GM19240 (cell line): ENCODE data around the gene KCNH1.
"Not testable (repeated sequence)": the region's sequence is repeated elsewhere in the genome, so short reads cannot be mapped to it uniquely, and the experiment has no call there.

Experiments used
- DNase-seq: peaks from one replicate; pipeline ENCODE4 v3.0.0; 2011; ENCODE audit warnings: low spot score; ENCODE audit not compliant: insufficient read length

Gene KCNH1

DNA sequence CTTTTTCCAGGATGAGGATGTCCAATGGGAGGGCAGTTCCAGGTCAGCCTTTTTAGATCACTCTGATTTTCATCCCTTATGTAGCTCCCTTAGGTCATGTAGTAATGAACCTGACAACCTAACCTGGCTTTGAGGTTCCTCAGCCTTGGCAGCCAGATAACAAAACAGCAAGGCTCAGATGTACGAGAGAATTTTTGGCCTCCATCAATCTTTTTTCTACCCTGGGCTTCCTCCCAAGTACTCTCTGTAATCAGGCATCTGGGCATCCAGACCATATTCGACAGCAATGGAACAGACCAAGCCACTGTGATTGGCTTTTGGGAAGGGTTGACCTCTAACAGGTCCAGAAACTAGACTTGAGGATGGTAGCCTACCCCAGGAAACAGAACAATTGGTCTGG, 38.6 kb downstream of the KCNH1 start:
- no peak for DNase-seq

DNA sequence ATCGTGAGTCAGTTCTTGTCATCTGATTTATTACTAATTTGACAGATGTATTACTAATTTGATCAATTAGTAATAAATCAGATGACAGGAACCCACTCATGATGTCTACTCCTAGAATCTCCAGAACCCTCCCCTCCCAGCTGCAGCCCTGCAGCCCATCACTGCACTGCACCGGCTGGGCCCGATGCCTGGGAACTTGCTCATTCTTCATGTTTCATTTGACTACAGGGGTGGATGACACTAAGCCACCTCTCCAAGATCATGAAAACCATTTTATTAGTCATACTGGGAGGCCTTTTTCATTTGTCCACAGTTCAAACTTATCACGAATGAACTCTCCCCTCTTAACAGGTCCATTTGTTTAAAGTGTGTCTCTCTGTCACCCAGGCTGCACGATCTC, 41.0 kb downstream of the KCNH1 start:
- no peak for DNase-seq

DNA sequence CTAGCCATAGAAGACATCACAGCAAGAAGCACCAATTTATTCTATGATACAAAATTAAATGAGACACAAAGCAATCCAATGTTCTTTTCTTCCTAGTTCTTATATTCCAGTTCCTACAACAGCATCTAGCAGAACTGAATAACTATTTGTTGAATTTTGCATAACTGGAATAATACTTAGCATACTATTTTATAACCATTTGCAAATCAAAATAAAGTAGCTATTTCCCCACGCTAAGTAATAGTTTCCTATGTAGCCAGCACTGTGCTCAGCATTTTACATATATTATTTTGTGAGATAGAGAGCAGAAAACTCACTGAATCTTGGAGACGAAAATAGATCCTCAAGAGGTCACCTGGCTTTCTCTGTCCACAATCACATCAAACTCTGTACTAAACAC, 42.1 kb downstream of the KCNH1 start:
- no peak for DNase-seq

DNA sequence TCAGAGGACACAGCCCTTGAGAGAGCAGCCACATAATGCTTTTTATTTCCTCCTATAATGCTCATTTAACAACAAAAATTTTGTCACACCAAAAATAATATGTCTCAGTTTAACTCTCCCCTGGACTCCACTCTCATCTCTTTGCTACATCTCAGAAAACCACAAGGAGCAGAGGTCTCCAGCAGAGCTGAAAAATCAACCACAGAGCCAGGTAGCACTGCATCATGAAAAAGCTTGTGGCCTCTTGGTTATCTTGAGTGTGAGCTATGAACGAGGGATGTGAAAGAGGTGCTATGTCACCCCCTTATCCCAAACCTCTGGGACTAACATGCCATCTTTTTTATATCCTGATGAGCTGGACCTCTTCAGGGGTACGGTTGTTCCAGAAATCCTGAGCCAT, 44.4 kb downstream of the KCNH1 start:
- no peak for DNase-seq

- DNase-seq, result no peak
Measured at GRCh38 chr1:211088156-211088555, 45.8 kb downstream of the KCNH1 start.

DNA sequence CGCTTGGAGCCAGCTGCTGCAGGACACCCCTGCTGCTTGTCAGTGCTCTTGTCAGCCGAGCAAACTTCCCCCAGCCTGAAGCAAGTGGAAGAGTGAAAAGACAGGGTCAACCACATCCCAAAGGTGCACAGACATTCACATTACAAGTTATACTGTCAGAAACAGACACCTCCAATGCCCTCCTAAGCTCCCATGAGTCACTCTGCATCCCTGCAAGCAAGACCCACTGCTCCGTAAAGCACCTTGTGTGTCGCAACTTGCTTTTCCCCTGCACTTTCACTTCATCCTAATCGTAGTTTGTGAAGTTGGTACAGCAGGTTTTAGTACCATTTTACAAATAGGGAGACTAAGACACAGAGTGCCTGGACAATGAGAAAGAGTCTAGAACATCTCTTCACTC, 51.1 kb downstream of the KCNH1 start:
- no peak for DNase-seq

- not testable (repeated sequence) for DNase-seq
Measured at GRCh38 chr1:211081447-211081846, 52.5 kb downstream of the KCNH1 start.

GRCh38 chr1:211068976-211069375, 65.0 kb downstream of the KCNH1 start:
- DNase-seq, result no peak

DNA sequence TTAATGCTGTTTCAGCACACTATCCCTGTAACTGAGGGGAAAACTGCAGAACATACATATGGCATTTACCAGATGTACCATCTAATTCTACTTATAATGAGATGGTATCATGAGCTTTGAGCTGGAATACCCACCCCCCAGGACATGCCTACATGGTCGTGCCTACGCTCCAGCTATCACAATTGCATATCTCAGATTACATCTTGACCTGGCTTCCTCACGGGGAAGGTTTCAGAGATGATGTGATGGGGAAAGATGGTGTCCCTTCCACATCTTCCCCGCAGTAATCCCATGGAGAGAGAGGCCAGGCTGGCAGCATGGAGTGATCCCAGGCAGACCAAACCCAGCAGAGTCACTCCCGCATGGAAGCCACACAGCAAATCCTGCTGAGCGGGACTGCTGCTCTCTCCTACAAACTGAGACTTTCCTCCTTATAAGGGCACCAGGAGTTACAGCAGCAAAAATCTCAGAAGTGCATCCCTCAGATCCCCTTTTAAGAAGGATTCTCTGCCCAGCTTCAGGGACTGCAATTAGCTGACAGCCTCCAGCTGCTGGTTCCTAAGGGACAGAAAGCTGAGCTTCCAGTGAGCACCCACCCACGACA, 67.1 kb downstream of the KCNH1 start:
- DNase-seq, result no peak

GRCh38 chr1:211041838-211042237, 92.1 kb downstream of the KCNH1 start:
- not testable (repeated sequence) for DNase-seq

DNA sequence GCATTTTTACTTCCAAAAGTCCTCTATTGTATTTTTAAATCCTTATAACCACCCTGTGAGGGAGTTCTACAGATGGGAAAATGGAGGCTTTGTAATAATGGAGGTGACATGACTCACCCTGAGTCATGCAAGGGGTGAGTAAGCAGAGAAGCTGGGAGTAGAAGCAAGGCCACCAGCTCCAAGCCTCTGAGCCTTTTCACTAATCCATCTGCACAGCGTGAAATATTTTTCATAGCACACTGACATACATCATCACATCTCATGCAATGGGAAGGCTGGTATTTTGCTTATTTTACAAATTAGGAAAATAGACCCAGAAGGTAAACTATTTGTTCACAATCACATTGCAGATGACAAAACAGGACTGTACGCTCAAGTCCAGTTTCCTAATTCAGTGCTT, 96.9 kb downstream of the KCNH1 start:
- DNase-seq, result no peak

- no peak for DNase-seq
Measured at GRCh38 chr1:211036381-211037060, 97.4 kb downstream of the KCNH1 start.

- DNase-seq, result no peak
Measured at GRCh38 chr1:211035821-211036380, 98.0 kb downstream of the KCNH1 start.

DNA sequence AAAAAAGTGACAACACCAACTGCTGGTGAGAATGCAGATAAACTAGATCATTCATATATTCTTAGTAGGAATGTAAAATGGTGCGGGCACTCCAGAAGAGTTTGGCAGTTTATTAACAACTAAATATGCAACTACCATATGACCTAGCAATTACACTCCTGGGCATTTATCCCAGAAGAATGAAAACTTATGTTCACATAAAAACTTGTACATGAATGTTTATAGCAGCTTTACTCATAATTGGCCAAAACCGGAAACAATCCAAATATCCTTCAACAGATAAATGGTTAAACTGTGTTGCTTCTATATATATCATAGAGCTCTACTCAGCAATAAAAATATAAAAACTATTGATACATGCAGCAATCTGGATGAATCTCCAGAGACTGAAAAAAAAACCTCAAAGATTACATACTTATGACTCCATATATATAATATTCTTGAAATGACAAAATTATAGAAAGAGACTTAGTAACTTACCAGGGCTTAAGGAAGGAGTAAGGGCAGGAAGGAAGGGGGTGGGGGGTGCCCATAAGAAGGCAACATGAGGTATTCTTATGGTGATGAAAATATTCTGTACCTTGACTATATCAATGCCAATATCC, 99.9 kb downstream of the KCNH1 start:
- DNase-seq, result no peak

- no peak for DNase-seq
Measured at GRCh38 chr1:211024901-211025300, 109.0 kb downstream of the KCNH1 start.

- DNase-seq, result no peak
Measured at GRCh38 chr1:211019266-211019665, 114.7 kb downstream of the KCNH1 start.

DNA sequence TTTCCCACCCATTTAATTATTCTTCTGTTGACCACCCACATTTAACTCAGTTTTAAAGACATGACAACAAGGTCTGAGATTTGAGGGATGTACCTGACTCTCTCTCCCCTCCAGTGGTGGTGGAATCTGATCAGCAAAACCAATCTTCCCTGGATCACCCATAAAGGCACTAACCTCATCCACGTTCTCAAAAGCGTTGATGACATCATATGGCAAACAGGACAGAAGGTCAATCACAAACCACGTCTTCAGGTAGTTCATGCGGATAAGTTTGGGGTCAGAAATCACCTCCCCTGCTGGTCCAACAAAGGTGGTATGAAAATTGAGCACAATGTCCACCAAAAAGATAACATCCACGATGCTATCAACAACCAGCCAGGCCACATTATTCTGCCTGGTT, 115.3 kb downstream of the KCNH1 start:
- DNase-seq, result no peak

DNA sequence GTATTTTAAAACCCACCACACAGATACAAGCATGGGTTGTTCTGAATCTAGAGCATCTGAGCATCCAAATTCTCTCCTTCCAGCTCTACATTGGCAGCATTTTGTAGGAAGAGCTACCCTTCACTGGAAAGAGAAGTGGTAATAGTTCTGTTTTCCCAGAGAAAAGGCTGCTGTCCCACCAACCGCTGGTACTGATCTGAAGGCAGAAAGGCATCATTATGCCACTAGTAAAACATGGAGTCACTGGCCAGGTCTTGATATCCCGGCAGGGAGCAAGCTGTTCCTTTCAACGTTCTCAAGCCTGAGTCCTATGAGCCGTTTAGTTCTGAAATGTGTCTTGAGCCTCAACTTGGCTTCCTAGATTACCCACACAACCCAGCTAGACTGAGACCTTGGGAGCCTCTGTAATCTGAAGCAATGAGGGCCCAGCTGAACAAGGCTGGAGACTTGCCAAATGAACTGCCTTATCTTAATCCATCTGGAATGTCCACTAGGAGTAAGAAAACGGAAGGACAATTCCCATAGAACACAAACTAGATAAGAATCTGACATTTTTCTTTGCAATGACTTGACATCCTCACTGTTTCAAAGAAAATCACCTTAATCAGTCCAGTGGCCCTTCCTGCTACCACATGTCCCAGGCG, 116.8 kb downstream of the KCNH1 start:
- DNase-seq, result no peak

DNA sequence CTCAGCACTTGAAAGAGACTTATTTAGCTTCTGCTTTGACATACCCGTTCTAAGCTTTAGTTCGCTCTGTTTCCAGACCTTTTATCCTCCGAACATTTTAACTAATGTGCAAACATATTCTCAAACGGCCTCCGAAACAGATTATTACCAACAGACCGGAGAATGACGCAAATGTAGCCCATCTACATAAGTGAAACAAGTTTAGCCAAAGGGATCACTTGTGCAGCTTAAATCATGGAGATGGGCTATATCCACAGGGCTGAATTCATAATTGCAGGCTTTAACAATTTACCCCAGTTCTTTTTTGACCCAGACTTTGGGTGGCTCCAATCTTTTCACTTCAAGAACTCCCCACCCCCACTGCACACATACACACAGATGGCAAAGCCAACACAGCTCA, 119.7 kb downstream of the KCNH1 start:
- DNase-seq, result no peak

DNA sequence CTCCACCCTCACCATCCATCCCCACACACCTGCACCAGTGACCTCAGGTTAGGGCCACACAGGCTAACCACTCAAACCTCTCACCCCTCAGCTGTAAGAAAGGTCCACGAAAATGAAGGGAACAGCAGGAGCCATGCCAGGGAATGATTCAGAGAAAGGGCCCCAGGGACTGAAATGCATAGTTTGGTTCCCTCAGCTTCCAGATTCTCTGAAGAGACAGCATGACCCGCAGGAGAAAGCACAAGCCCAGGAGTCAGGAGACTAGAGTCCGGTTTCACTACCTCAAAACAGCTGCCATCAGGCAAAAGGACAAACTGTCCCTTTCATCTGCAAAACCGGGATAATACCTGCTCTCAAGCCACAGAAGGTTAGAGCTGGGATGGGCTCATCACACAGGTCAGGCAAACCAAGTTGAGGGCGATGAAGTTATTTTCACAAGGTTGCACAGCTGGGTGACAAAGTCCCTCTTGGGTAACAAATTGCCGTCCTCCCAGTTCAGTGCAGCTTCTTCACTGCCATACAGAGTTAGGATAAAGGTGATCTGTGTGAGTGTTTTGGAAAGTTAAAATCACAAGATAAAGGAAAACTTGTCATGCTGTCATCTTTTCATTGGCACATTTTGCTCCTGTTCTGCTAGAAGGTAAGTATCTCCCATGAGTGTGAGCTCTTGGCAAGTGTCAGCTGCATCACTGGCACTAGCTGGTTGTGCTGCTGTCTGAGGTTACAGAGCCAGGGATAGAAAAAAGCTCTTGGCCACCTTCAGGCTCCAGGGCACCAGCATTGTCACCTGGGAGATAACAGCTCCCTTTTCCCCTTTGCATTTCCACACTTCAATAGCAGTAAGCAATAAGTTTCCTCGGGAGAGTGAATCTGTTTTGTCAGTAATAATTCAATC, 120.4 kb downstream of the KCNH1 start:
- DNase-seq, result no peak

DNA sequence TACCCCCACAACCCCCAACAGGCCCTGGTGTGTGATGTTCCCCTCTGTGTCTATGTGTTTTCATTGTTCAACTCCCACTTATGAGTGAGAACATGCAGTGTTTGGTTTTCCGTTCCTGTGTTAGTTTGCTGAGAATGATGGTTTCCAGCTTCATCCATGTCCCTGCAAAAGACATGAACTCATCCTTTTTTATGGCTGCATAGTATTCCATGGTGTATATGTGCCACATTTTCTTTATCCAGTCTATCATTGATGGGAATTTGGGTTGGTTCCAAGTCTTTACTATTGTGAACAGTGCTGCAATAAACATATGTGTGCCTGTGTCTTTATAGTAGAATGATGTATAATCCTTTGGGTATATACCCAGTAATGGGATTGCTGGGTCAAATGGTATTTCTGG, 122.8 kb downstream of the KCNH1 start:
- not testable (repeated sequence) for DNase-seq
